Astrocyte (in vitro differentiated cells and primary cell): ENCODE results near the gene TXNDC17.

ENCODE experiments used
- CTCF ChIP-seq: IDR thresholded peaks from 2 replicates; pipeline ENCODE4 v1.5.1; 2011; ENCODE audit warnings: low read depth, mild to moderate bottlenecking, inconsistent platforms, low read length, moderate library complexity; ENCODE audit not compliant: insufficient read depth
- EZH2 ChIP-seq: IDR thresholded peaks from 2 replicates; pipeline ENCODE4 v1.6.1; 2012; ENCODE audit warnings: mild to moderate bottlenecking, low read length, inconsistent platforms; ENCODE audit not compliant: insufficient read depth

- no peak for TF ChIP-seq CTCF
- TF ChIP-seq EZH2, result no peak
These were observed 38.4 kb downstream of the TXNDC17 start for GRCh38 chr17:6679241-6679640.
